Measurements from ENCODE around the gene PAX4.

PAX4 gene

DNA sequence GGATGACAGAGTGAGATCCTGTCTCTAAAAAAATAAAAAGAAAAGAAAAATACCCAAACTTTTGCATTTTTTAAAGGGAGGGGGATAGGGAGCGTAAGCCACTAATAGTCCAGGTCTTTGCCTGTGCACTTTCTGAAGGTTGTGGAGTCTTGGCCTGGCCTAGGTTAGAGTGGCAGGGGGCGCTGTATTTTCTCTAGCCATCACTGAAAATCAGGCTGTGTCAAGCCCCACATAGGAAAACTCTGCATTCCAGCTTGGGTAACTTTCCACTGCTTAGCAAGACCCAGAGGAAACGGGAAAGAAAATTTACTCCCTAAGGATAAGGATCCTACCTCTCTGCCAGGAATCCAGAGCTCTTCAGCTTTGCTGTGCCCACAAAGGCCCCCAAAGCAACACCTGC, 10.5 kb upstream of the PAX4 start:
- no peak for DNase-seq

DNA sequence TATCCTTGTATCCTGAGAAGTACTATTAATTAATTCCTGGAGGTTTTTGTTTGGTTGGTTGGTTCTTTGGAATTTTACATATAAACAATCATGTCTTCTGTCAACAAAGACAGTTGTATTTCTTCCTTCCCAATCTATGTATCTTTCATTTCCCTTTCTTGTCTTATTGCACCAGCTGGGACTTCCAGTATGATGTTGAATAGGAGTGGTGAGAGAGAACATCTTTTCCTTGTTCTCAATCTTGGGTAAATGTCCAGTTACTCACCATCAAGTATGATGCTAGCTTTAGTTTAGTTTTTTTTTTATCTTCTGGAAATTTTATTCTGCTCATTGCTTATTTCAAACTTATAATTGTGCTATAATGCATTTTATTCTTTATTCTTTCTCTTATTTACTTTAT, 7.4 kb upstream of the PAX4 start:
- no peak for DNase-seq

DNA sequence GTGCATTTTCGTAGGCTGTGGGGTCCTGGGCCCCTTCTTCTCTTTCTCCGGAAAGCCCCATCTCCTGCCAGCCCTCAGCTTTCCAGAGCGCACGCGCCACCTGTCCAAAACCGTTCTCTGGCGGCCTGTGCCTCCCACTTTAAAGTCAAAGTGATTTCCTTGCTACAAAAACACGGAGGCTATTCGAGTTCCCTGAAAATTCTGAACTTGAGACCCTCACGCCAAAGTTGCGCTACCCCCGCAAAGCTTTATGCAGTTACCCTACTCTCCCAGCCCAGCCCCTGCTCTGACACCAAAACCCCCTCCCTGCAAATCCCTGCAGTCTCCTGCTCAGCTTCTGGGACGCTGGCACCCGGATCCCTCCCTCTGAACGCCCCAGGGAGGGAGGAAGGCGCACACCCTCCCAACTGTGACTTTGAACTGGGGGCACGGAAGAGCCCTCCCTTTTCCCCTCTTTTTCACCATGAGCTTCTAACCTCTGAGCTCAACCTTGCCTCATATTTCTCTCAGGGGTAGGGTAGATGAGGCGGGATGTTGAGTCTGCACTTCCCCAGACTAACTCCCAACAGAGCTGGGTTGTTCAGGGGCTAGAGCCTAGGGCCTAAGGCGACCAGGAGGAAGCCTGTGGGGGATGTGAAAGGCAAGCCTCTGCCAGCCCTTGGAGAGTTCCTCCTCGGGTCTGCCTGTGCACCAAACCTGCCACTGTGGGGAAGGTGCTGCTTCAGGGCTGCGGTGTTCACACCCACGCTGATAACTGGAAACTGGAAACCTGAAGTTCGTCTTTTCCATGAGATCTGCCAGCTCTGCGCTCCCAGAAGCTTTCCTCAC, 2.7 kb upstream of the PAX4 start:
- DNase-seq = no peak

DNA sequence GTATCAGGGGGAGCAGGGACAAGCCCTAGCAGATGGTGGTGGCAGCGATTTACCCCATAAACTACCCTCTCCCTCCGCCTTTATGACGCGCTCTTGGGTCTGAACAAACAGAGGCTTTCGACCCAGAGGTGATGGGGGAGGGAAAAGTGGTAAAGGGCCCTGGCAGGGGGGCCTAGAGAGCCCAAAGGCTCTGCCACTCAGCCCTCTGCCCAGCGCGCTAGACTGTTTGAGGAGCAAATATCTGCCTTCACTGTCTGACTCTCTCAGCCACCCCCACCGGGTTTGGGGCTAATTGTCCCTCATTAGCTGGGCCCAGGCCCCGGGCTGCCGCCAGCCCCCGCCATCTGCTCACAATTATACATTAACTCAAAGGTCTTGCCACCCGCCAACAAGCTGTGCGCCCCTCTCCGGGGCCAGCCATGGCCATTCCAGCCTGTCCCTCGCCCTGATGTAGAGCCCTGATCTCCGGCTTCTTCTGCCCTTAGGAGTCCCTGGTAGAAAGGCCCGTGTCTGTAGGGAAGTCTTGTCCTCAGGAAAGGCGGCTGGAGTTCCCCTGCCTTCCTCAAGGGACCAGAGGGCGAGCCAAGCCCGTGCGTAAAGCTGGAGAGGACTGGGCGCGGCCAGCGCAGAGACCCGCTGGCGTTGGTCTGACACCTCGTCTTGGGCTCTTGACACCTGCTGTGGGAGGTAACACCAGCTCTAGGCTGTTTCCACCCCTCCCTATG, 1.9 kb upstream of the PAX4 start:
- DNase-seq = no peak

DNA sequence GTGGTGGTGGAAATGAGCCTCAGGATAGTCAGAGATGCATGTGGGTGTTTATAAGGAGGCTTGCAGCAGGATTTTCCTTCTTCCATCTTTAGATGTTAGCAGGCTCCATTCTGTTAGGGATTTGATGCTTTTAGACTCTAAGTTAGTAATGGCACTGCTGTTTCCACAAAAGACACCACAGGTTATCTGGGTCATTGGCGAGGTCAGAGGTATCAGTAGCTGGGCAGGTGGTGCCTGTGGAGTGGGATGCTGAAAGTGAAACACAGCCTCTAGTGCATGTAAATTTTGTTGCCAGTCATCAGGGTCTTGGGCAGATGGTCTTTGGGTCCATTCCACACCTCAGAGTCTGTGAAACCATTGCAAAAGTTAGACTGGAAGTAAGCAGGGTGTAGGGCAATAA, 833 bp upstream of the PAX4 start:
- DNase-seq = no peak

DNA sequence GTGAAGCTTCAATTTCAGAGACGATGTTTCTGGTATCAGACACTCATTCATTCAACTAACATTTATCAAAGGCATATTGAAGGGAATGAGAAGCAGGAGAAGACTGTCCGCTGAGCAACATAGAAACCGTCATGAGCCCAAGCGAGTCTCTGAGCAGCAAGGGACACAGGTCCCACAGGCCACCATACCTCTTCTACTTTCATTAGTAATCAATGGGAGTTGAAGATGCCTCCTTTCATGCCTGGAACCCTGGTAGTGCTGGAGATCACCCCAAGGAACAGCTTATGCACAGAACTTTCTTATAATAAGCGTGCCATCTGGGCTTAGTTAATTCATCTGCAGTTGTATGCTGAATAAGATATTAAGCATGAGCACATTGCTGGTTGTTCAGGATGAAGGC, 1.2 kb downstream of the PAX4 start:
- no peak for DNase-seq

DNA sequence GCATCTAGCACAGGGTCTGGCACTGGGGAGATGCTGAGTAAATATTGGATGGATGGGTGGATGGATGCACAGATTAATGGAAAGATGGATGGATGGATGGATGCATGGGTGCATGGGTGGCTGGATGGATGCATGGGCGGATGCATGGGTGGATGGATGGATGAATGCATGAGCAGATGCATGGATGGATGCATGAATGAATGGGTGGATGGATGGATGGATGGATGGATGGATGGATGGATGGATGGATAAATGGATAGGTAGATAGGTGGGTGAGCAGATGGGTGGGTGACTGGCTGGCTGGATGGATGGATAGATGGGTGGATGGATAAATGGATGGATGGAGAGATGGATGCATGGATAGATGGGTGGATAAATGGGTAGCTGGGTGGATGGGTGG, 5.7 kb downstream of the PAX4 start:
- no peak for DNase-seq

DNA sequence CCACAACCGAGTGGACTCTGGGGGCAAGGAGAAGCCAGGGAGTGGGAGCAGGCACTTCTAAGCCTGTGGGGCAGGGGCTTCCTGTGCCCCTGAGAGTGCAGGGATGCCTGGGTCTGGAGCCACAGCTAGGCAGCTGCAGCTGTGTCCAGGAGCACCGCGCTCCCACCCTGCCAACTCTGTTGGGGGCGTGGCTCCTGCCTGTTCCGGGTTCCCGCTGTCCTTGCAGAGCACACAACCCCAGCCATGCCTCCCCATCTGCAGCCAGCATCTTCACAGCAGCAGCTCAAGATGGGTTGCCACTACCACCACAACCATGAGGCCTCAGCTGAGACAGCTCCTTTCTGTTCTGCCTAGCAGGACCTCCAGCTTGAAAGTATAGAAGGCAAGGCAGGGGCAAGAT, 8.6 kb downstream of the PAX4 start:
- DNase-seq = no peak

DNA sequence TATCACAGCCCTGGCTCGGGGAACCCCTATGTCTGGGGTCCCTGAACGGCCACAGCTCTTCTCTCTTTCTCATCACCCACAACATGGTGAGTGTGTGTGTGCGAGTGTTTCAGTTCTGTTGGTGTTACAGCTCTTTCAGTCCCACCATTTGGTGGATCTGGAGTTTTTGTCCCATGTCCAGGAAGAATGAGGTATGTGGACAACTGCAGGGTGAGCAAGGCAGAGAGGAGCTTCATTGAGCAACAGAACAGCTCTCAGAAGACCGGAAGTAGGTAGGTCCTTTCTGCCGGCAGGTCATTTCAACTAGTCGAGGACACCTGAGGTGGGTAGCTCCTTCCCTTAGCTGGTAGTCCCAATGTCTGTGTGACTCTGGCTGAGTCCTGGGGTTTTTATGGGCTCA, 9.5 kb downstream of the PAX4 start:
- no peak for DNase-seq

DNA sequence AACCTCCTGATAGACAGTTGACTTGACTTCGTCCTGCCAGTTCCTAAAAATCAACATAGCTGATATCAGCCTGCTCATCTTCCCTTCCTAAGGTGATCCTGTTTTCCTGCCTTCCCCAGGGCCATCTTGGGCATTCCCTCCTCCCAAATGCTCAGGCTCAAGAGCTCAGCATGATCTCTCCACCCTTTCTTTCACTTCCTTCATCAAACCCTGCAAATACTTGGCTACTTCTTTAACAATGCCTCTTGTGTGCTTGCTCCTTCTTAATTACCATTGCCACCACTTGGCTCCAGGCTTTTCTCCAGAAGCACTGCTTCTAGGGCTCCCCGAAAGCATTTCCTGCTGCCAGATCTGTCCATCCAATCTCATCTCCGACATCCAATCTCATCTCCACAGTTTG, 17.1 kb downstream of the PAX4 start:
- DNase-seq = no peak

DNA sequence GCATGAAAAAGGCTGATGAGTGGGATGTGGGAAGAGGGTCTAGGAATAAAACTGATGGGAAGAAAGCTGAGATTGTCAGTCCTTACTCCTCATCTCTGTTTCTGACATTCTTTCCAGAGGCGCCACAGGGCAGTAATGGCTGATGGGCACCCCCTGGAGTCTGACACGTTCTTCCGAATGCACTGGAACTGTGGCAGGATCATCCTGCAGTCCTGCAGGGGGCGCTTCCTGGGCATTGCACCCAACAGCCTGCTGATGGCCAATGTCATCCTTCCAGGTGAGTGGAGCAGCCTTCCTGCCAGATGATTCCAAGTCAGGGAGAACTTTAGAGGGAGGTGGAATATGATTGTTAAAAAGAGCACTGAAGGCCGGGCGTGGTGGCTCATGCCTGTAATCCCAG, 19.6 kb downstream of the PAX4 start:
- no peak for DNase-seq

DNA sequence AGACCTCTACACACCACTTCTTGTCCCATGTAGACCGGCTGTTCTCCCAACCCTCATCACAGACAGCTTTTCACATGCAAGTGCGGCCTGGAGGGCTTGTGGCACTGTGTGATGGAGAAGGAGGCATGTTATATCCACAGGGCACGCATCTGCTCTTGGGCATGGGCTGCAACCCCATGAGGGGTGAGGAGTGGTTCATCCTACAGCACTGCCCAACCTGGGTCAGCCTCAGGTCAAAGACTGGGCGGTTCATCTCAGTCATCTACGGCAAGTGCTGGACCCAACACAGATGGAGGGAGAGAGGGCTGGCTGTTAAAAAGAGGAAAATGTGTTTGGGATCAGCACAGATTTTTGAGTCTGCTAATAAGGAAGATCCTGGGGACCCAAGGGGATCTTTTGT, 22.2 kb downstream of the PAX4 start:
- DNase-seq = no peak

DNA sequence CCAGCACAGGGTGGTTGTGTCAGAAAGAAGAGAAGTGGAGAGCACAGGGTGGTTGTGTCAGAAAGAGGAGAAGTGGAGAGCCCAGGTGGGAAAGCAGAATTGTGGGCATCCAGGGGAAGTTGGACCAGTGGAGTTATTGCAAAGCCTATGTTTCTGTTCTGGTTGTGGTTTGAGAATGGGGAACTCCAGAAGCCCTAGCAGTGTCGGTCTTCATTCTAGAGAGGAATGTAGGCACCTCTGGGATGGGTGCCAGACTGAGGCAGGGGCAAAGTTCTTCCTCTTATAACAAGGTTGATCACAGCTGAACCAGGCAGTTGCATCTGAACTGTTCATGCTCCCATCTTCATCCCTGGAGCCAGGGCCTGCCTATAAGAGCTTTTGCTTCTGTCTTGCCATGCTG, 23.5 kb downstream of the PAX4 start:
- DNase-seq = no peak

DNA sequence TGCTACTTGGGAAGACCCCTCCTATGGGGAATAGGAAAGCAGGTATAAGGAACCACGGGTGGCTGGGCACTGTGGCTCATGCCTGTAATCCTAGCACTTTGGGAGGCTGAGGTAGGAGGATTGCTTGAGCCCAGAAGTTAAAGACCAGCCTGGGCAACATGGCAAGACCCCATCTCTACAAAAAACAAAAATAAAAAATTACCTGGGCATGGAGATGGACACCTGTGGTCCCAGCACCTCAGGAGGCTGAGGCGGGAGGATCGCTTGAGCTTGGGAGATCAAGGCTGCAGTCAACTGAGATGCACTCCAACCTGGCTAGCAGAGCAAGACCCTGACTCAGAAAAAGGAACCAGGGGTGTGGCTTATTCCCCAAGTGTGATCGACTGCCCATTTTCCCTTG, 25.4 kb downstream of the PAX4 start:
- DNase-seq = no peak

DNA sequence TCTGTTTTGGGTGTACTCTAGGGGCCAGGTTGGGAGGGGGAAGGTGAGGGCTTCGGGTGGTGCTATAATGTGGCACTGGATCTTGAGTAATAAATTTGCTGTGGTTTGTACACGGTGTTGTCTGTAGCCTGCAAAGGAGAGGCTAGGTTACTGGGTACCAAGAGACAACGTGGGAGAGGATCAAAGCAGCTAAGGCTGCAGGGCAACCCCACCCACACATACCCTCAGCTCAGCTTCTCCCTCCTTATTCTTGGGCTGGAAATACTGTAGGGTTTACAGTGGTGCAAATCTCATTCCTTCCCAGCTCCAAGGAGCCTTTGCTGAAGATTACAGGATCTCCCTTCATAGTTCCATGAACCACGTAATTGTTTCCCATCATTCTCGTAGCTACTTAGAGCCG, 26.4 kb downstream of the PAX4 start:
- DNase-seq = no peak

DNA sequence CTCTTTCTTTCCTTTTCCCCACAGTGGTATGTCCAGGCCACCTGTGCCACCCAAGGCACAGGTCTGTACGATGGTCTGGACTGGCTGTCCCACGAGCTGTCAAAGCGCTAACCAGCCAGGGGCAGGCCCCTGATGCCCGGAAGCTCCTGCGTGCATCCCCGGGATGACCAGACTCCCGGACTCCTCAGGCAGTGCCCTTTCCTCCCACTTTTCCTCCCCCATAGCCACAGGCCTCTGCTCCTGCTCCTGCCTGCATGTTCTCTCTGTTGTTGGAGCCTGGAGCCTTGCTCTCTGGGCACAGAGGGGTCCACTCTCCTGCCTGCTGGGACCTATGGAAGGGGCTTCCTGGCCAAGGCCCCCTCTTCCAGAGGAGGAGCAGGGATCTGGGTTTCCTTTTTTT, 26.8 kb downstream of the PAX4 start:
- no peak for DNase-seq

DNA sequence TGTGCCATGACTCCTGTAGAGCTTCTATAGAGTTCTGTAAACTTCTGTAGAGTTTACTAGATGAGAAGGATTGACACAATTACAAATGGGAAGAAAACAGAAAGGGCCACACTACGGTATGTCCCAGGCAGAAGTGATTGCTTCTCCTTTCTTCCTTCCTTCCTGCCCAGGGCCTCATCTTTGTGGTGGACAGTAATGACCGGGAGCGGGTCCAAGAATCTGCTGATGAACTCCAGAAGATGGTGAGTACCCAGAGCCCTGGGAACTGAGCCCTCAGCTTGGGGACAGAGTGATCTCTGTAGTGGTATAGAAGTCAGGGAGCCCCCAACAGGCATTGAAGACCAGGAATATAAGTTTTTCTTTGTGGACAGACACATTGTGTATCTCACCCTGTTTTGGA, 28.0 kb downstream of the PAX4 start:
- DNase-seq = no peak

DNA sequence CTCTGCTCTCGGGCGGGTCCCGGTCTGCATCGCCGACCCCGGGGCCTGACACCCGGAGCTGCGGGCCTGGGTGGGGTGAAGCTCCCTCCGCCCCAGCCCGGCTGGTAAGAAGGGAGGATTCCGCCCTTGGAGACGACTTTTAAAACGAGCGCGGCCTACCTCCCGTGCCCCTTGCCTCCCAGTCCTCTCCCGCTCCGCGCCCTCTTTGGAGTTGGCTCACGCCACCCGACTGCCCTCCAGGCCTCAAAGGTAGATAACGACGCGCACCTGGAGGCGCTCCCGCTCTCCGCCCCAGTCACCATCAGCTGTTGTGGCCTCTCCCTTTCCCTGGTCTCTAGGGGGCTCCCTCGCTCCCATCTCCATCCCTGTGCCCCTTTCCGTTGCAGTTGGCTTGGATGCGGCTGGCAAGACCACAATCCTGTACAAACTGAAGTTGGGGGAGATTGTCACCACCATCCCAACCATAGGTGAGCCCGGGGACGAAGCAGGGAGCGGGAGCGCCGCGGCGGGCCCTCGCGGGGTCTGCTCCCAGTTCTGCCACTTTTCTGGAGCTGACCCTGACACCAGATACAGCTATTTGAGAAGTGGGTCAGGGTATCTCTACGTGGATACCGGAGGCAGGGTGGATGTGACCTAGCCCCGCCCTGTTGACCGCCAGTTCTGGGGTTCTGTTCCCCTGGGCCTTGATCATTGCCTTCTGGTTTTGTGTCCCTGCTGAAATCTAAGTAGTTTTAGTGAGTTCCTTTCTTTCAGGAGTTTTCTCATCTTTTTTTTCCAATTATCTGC, 29.1 kb downstream of the PAX4 start:
- DNase-seq = peak; percentile 53

DNA sequence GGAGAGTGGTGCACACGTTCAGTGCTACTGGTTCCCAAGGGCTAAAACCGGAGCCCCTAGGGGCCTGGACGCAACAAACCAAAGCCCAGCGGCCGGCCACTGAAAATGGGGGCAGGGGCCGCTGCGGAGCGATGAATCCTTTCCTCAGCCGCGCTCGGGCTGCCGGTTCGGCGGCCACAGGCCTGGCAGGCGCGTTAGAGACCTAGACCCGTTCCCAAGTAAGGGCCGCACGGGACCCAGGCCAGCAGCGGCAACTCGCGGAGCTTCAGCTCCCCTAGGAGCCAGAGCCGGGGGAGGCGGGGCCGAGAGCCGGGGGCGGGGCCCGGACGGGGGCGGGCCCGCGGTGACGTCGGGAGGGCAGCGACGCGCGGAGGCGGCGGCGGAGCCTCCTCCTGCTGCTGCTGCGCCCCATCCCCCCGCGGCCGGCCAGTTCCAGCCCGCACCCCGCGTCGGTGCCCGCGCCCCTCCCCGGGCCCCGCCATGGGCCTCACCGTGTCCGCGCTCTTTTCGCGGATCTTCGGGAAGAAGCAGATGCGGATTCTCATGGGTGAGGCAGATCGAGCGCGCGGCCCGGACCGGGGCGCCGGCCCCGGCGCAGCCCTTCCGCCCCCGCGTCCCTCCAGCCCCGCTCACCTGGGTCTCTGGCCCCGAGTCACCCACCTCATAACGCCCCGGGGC, 29.8 kb downstream of the PAX4 start, which contains the start of gene ARF5:
TSS of gene ARF5 (plus strand) at position 393 of the 678 bp plus-strand sequence. CDS start at position 481, 88 bp downstream.
- peak; percentile 64 for DNase-seq

DNA sequence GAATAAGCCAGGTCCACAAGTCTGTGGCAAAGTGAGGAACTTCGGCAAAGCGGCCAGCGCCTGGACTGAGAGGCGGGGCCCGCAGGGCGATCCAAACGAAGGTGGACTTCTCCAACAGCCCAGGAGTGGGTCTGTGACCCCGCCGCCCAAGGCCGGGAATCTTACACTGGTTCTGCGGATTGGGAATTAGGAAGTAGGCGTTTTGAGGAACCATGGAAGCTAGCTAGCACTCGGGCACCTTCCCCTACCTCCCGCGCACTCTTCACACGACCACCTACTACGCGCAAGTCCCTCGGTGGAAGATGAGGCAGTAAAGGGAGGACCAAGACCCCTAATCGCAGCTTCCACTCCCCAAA, 30.3 kb downstream of the PAX4 start:
- no peak for DNase-seq

DNA sequence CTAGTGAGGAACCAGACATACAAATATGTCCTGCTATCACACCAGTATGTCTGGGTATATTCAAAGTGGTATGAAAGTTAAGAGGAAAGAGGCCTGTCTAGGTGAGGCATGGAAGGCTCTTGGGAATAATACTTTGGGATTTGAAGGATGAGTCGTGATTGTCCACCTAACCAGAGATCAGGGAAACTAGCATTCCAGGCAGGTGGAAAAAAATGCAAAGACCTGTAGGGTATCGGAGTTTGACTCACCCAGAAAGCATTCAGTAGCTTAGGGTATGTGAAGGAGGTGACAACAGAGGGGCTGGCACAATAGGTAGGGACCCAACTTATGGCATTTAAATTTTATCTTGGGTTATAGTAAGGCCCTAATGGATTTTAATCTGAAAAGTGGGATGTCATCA, 31.6 kb downstream of the PAX4 start:
- no peak for DNase-seq

DNA sequence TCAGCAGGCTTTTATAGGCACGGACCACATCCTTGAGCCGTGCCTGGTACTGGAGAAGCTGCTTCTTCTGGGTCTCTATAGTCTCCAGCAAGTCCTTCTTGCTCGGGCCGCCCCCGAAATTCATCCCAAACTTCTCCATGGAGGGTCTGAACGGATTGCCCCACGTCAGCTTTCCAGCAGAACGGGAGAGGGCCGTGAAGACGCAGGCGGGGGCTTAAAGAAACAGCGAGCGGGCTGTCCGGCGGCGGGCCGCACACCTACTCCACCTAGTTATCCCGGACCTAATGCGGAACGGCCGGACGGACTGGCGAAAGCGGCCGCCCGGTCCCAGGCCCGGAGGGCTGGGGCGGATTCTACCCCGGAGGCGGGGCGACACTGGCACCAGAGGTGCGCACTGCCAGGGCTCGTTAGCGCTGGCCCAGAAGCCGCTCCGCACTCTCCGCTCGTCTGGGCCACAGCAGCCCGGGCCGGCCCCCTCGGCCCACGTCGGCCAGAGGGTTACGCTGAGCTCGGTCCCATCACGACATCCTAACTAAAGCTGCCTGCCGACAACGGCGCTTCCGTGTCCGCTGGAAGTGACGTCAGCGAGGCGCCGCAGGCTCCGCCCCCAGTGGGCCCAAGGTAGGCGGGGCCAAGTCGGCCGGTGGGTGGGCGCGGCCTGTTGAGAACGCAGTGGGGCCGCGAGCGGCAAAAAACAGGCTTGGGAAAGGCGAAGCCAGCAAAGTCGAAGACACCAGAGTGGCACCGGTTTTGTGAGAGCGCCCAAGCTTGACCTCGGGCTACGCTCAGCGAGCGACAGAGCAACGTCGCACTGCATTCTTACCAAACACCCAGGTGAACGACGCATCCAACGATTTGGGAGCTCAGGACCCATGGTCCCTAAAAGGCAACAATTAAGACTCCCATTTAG, 32.6 kb downstream of the PAX4 start, which contains the start of gene GCC1:
TSS of gene GCC1 (minus strand) at position 553 of the 910 bp plus-strand sequence. CDS start at position 139, 414 bp downstream.
- peak; percentile 69 for DNase-seq

Data from NCI-H526 treated with DMSO at 0.1 percent for 48 hours (cell line).